ENCODE measurements around the gene GJC1.
"Not testable (repeated sequence)": the region's sequence is repeated elsewhere in the genome, so short reads cannot be mapped to it uniquely, and the experiment has no call there.

Gene GJC1

DNA sequence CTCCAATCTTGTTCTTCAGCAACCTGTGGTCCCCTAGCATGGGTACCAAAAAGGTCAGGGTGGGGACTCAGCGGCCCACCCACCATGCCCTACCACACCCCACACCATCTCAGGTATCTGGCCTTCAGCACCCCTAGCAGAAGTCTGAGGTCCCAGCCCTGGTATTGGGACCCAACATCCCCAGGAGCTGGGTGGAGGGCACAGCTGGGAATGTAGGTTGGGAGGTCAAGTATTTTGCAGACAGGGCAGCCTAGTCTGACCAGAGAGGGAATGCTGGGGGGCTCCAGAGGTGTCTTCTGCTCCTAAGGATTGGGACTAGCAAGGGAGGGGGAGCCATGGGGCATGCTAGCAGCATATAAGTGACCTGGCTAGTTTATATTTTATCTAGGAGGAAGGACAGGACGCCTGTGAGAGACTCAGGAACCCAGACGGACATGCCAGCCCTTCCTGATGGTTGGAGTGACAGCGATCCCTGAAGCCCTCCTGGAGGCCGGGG lies 72.1 kb downstream of the GJC1 start:
- no peak for DNase-seq

DNA sequence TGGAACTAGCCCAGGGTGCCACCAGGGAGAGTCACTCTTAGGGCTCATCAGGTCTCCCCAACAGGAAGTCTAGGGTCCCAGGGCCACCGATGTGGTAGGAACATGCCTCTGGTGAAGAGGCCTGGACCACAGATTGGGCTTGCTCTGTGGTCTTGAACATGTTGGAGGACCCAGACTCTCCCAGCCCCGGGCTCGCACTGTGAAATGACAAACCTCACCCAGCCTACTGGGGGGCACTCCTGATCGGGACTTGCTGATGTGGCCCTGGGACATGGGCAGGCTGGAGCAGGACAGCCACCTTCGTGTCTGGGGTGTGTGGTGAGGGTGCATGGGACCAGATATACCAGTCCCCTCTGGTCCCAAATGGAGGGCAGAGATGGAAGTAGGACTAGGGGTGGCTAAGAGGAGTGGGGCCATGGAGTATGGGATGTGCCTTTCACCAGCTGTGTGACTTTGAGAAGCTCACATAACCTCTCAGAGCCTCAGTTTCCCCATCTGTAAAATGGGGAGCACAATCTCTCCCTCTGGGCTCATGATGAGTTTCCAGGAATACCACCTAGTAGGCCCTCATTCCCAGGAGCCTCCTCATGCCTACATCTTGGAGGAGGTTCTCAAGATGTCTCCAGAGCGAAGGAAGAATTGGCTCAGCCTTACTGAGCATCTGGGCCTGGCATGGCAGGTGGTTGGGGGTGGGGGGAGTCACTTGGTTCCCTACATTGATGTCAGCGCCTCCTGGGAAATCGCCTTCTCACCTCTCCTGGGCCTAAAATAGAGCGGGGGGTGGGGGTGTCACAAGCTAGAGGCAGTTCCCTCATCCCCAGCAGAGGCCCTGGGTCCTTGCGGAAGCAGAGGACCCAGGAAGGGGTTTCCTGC lies 72.8 kb downstream of the GJC1 start:
- DNase-seq: peak; percentile 41

DNA sequence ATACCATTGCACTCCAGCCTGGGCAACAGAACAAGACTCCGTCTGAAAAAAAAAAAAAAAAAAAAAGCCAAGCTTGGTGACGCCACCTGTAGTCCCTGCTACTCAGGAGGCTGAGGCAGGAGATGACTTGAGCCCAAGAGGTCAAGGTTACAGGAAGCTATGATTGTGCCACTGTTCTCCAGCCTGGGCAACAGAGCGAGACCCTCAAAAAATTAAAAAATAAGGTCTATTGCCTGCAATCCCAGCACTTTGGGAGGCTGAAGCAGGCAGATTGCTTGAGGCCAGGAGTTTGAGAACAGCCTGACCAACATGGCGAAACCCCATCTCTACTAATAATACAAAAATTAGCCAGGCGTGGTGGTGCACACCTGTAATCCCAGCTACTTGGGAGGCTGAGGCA lies 74.9 kb downstream of the GJC1 start:
- not testable (repeated sequence) for DNase-seq

DNA sequence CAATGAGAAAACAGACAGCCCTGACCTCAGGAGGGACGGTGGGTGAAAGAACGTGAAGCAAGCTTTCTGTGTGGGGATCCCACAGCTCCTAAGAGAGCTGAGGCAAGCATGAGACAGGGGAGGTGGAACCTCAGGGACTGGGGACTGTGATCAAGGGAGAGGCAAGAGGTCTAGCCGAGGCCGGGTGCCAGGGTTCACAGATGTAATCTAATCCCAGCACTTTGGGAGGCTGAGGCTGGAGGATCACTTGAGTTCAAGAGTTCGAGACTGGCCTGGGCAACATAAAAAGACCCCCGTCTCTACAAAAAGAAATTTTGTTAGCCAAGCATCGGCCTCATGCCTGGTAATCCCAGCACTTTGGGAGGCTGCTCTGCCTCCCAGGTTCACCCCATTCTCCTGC lies 75.8 kb downstream of the GJC1 start:
- DNase-seq: no peak

DNA sequence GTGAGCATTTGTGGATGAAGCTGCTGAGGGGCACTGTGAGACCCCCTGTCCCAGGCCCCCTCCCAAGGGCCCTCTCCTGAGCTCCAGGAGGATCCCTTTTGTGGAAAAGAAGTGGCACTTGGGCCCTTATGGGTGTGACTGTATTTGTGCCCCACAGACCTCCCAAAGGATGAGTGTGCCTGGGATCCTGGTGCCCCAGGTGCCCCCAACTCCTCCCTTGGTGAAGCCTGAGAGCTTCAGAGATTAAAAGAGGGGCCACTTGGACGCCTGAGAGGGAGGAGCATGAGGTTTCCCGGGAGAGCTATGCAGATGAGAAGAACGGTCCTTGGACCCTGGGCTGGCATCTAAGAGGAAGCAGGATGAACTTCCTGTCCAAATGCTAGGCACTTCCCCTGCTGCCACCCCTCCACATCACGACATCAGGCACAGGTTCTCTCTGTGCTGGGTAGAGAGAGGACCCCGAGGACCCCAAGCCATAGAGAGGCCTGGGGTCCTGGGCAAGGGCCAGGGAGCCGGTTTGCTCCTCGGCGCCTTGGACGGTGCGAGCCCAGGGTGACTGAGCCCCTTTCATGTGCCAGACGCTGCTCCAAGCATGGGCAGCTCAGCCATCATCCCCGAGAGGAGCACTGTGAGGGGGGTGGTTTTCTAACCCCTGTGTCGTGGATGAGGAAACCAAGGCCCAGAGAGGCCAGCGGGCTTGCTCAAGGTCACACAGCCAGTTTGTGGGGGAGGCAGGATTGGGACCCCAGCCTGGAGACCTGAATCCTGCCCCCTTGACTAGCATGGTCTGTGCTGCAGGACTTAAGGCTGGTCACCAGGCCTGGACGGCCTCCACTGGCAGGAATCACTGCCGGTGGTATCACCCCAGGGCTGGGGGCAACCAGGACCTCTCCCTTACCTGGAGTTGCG lies 76.9 kb downstream of the GJC1 start:
- no peak for DNase-seq

DNA sequence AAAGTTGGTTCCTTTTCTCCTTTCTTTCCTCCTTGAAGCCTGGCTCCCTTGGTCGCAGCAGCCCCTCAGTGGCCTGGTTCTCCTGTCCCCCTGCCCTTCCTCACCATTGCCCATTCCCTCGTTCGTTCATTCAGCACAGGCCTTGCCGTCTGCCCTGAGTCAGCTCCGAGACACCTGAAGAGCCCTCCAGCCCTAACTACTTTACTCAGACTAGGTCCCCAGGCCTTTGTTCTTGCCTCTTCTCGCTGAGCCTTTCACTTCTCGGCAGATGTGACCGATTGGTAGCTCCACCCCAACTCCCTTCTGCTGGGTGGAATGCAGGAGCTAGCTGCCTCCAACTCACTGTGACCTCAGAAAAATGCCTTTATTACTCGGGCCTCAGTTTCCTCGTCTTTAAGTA lies 78.3 kb downstream of the GJC1 start:
- no peak for DNase-seq

DNA sequence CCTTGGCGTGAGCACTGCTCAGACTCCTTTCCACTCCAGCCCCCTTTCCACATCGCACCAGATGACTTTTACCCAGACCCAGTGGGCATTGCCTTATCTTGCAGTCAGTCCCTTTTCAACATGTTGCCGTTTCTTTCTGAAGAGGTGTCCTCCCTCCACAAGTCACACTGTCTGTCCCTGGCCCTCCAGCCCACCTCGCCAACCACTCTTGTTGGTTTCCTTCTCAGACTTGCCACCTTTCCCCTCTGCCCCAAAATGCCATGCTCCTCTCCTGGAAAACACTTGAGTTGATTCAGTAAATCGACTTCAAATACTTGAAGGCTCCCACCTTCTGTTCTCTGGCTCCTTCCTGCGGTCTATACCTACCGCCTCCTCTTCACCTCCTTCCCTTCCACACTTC lies 78.8 kb downstream of the GJC1 start:
- no peak for DNase-seq

DNA sequence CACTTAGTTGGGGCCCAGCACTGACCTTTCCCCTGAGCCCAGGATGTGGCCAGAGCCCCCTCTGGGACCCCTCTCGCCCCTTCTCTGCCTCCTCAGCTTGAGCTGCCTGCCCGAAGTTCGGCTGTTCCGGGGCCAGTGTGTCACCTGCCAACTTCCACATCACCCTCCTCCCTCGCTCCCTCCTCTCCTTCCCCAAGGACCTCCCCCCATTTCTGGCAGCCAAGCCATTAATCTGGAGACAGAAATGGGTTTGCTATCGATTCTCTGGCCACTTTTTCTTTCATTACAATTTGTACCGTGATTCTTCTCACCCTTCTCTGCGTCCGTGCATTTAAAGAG lies 80.1 kb downstream of the GJC1 start:
- DNase-seq: no peak

DNA sequence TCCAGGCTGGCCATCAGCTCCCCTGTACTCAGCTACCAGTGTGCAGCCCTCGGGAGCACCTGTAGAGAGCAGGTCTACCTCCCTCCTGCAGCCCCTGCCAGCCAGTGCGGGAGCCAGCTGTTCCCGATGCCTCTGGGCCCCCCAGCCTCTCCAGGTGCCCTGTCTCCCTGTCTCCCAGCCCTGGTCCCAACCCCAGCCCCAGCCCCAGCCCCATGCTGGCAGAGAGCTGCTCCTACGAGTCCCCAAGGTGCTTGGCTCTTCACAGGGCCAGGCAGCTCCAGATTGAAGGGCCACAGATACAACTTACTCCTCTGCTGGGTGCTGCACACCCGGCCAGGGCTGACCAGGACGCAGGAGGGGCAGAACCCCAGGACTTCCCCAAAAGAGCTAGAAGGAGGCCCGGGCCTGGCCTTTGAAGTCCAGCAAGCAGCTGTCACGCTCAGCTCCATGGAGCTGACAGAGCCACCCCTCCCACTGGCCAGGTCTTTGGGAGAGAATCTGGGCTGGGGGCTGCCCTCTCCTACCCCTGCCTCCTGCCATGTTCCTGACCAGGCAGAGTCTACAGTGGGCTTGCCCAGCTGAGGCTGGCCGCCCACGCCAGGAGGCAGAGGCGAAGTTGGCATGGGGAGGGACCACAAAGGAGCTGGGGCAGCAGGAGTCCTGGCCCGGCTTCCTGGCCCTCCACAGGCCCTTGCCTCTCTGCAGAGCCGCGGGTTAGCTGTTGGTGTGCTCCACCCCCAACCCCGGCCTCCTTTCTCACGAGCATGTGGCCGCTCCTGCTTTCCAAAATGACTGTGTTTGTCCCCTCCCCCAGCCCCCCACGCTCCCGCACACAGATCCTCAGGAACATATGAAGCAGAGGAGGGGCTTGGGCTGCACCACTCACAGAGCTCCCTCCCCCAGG lies 80.8 kb downstream of the GJC1 start:
- DNase-seq: no peak
